DND-41 (cell line): ENCODE measurements around the gene CHMP4B.

Experiments used
- EZH2 ChIP-seq: IDR thresholded peaks from 3 replicates; pipeline ENCODE4 v1.6.1; 2012; ENCODE audit warnings: borderline replicate concordance, low read depth, mild to moderate bottlenecking, moderate library complexity, low read length, inconsistent platforms; ENCODE audit not compliant: severe bottlenecking
- TF ChIP-seq, protein P1 (sequence below): IDR thresholded peaks from 2 replicates; pipeline ENCODE4 v1.5.1; 2012; ENCODE audit warnings: borderline replicate concordance, low read length, moderate library complexity, mild to moderate bottlenecking; ENCODE audit not compliant: poor library complexity, severe bottlenecking; ENCODE audit errors: extremely low read depth

DNA sequence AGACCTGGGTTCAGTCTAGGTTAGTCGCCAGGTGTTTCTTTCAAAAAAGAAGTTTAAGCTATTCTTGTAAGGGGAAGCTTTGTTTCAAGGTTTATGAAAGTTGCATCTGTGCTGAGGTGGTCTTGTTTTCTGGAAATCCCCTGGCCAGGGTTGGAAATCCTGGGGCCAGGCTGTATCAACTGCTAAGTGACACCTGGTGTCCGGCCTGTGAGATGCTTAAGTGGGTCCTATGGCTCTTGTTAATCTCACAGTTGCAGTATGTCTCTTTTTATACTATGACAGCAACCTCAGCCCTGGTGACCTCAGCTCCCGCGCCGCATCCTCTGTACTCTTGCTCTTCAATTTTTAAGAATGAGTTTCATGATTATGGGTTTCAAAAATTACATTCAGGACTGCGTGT, 72.0 kb downstream of the CHMP4B start:
- TF ChIP-seq, protein P1, sequence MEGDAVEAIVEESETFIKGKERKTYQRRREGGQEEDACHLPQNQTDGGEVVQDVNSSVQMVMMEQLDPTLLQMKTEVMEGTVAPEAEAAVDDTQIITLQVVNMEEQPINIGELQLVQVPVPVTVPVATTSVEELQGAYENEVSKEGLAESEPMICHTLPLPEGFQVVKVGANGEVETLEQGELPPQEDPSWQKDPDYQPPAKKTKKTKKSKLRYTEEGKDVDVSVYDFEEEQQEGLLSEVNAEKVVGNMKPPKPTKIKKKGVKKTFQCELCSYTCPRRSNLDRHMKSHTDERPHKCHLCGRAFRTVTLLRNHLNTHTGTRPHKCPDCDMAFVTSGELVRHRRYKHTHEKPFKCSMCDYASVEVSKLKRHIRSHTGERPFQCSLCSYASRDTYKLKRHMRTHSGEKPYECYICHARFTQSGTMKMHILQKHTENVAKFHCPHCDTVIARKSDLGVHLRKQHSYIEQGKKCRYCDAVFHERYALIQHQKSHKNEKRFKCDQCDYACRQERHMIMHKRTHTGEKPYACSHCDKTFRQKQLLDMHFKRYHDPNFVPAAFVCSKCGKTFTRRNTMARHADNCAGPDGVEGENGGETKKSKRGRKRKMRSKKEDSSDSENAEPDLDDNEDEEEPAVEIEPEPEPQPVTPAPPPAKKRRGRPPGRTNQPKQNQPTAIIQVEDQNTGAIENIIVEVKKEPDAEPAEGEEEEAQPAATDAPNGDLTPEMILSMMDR = no peak
- no peak for TF ChIP-seq EZH2
